Measurements from ENCODE around the gene CDC42SE1. TPM values are rescaled to one million over a fixed set of nuclear protein-coding genes. Genes with fewer than 3 reads are reported as not detected.

The CDC42SE1 gene
- 68.9 to 77.7 TPM (median 75.0 TPM) in 5 replicates for total RNA-seq (2022; extraction: Qiagen RNA extraction; ENCODE audit: low read depth)

GRCh38 chr1:151059109-151060006, at the start of gene CDC42SE1:
CDC42SE1 (minus strand) TSS chr1:151059622; CDS start chr1:151055730, 3,892 bp downstream.

GRCh38 chr1:151070474-151071276, 11.3 kb upstream of the CDC42SE1 start, which contains the start of gene GABPB2:
GABPB2 (plus strand) TSS chr1:151070761; CDS start chr1:151088190, 17,429 bp downstream.

DNA sequence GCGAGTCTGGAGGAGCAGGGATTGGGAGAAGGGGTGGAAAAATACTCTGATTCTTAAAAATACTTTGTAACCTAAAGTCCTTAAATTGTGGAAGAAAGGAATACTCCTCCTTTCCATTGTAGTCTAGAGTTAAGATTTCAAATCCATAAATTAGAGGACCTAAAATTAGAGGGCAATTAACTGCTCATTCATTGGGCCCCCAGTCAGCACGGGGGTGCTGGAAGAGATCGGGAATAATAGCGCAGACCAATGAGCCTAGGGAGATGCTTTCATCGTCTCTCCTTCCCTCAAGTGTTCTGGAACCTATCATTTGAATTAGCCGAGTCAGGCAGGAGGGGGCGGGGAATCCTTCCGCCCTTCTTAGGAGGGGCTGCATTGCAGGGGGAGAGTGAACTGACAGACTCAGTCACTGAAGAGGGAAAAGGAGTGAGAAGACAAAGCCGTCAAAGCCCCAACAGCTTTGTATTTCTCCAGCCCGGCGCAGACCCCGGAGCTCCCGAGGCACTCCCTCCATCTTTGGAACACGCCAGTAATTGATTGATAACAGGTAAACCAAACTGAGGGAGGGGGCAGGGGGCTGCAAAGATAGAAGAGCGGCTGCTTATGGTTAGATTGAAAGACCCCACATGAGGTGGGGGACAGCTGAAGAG, 710 bp upstream of the CDC42SE1 start, which contains the start of gene MLLT11:
TSS of gene MLLT11 (plus strand) at position 391 of the 650 bp plus-strand sequence. CDS start 6,828 bp downstream, outside the sequence.

DNA sequence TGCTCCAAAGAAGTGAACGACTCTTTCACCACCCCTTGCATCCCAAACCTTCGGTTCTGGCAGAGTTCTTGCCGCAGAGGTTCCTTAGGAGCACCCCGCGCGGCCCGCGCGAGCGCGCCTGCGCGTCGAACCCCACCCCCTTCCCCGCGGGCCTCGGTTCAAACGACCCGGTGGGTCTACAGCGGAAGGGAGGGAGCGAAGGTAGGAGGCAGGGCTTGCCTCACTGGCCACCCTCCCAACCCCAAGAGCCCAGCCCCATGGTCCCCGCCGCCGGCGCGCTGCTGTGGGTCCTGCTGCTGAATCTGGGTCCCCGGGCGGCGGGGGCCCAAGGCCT, 11.9 kb downstream of the CDC42SE1 start, which contains the start of gene C1orf56:
TSS of gene C1orf56 (plus strand) at position 161 of the 334 bp plus-strand sequence. CDS start at position 258, 97 bp downstream.

DNA sequence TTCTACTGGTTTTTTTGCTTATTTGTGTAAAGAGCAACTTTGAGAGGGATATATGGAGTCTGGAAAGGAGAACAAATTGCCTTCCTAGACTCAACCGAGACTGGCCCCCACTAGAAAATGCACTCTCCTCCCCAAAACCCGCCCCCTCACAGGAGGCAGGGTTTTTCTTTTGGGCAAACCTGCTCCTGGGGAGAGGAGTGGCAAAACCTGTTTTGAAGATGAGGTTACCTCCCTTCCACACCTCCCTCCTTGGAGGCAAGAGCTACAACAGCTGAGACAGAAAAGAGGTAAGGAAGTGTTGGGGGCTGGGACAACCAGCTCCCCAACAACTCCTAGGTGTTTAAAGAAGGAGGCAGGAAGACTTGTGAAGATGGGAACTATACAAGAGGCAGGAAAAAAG, 23.1 kb downstream of the CDC42SE1 start, which contains the start of gene BNIPL:
TSS of gene BNIPL (plus strand) at position 231 of the 400 bp plus-strand sequence. CDS start at position 371, 140 bp downstream.

DNA sequence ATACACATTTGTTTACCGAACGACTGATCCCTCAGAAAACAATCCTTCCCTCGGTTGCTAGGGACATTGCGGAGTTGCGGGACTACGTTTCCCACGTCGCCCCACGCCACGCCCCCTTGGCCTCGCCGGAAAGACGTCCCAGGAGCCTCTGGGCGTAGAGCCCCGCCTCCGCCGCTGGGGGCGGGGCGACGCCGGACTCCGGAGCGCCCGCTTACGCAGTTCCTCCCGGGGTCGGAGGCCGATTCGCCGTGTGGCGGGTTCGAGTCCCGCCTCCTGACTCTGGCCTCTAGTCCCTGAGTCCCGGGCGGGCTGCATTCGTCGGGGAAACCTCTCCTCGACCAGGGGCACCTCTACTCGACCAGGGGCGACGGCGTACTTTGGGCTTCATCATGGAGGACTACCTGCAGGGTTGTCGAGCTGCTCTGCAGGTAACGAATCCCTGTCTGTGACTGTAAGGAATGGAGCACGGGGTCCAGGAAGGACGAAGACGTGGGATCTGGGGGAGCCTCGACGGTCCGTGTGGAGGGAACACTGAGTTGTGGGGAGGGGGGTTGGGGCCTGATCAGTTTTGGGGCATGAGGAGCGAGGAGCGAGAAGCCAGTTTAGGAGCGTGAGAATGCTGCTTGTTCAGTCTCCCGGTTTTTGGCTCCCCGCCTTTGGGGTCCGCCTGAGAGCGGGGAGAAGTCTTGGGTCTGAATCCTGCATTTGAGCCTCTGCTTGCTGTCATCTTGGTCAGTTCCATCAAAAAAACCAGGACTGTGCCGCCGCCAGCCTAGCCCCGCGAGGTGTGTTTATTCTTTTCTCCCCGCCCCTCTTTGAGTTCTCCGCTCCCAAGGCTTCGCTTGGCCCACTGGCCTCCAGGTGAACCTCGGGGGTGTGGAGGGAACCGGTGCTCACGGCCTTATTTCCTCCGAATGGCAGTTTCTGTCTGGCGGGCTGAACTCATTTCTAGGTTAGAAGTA, 50.9 kb downstream of the CDC42SE1 start, which contains the start of gene PRUNE1:
TSS of gene PRUNE1 (plus strand) at position 206 of the 962 bp plus-strand sequence. CDS start at position 390, 184 bp downstream.

DNA sequence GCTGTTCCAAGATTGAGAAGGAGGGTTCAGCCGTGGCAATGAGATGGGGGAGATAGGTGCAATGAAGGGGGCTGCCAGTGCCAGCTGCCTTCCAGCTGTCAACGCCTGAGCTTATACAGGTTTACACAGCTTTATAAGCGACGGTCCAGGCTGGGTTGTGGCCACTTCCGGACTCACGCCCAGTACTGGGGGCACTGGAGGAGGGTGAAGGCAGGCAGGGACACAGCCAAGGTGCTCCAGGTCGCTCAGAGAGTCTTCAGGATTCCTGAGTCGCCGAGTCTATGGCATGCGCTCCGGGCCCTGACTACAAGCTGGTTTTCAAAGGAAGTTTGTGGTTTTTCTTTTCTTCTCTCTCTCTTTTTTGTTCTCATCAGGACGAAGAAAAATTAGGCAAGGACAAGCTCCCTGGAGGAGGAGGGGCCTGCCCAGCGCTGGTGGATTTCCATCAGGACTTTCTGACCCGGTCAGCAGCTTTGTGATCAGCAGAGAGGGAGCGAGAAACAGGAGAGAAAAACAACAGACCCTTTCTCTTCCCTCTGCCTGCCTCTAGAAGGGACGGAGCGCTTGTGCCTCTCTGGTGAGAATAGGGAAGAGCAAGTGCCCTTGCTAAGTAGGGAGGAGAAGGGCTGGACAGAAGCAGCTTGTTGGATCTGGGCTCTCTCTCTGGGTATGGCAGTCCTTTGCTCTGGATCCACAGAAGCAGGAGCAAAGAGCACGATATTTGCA, 52.9 kb downstream of the CDC42SE1 start, which contains the start of gene MINDY1:
TSS of gene MINDY1 (minus strand) at position 576 of the 726 bp plus-strand sequence. CDS start 4,285 bp downstream, outside the sequence.

Other genes with a start within 250 kb of the CDC42SE1 start
- gene ARNT, start 183.0 kb downstream of the CDC42SE1 start, total RNA-seq (2022; extraction: Qiagen RNA extraction; ENCODE audit: low read depth), result 9.9 to 13.0 TPM (median 12.7 TPM) in 5 replicates
- not detected in 5 replicates for gene CTXND2, start 172.5 kb downstream of the CDC42SE1 start, total RNA-seq (2022; extraction: Qiagen RNA extraction; ENCODE audit: low read depth)
- gene SETDB1, start 133.3 kb downstream of the CDC42SE1 start, total RNA-seq (2022; extraction: Qiagen RNA extraction; ENCODE audit: low read depth), result 22.9 to 24.6 TPM (median 23.6 TPM) in 5 replicates
- gene CERS2, start 84.8 kb downstream of the CDC42SE1 start, total RNA-seq (2022; extraction: Qiagen RNA extraction; ENCODE audit: low read depth), result 249 to 266 TPM (median 256 TPM) in 5 replicates
- gene ANXA9, start 77.3 kb downstream of the CDC42SE1 start, total RNA-seq (2022; extraction: Qiagen RNA extraction; ENCODE audit: low read depth), result 0.70 to 1.3 TPM (median 0.83 TPM) in 5 replicates
- 2.4 to 3.7 TPM (median 3.0 TPM) in 5 replicates for gene MINDY1, start 52.7 kb downstream of the CDC42SE1 start, total RNA-seq (2022; extraction: Qiagen RNA extraction; ENCODE audit: low read depth)
- gene PRUNE1, start 51.2 kb downstream of the CDC42SE1 start, total RNA-seq (2022; extraction: Qiagen RNA extraction; ENCODE audit: low read depth), result 12.4 to 16.7 TPM (median 14.9 TPM) in 5 replicates
- gene BNIPL, start 23.0 kb downstream of the CDC42SE1 start, total RNA-seq (2022; extraction: Qiagen RNA extraction; ENCODE audit: low read depth), result 0.09 to 0.12 TPM (median 0.11 TPM) in 4 of 5 replicates, not detected in the other
- 5.5 to 9.1 TPM (median 7.4 TPM) in 5 replicates for gene C1orf56, start 11.9 kb downstream of the CDC42SE1 start, total RNA-seq (2022; extraction: Qiagen RNA extraction; ENCODE audit: low read depth)
- 15.1 to 18.7 TPM (median 17.2 TPM) in 5 replicates for gene MLLT11, start 775 bp upstream of the CDC42SE1 start, total RNA-seq (2022; extraction: Qiagen RNA extraction; ENCODE audit: low read depth)
- gene GABPB2, start 11.1 kb upstream of the CDC42SE1 start, total RNA-seq (2022; extraction: Qiagen RNA extraction; ENCODE audit: low read depth), result 2.1 to 3.9 TPM (median 3.8 TPM) in 5 replicates
- gene SEMA6C, start 87.0 kb upstream of the CDC42SE1 start, total RNA-seq (2022; extraction: Qiagen RNA extraction; ENCODE audit: low read depth), result 1.0 to 3.0 TPM (median 1.9 TPM) in 5 replicates
- not detected in 5 replicates for gene TNFAIP8L2, start 97.0 kb upstream of the CDC42SE1 start, total RNA-seq (2022; extraction: Qiagen RNA extraction; ENCODE audit: low read depth)
- 5.5 to 9.9 TPM (median 5.7 TPM) in 5 replicates for gene LYSMD1, start 106.3 kb upstream of the CDC42SE1 start, total RNA-seq (2022; extraction: Qiagen RNA extraction; ENCODE audit: low read depth)
- 43.2 to 48.0 TPM (median 45.2 TPM) in 5 replicates for gene SCNM1, start 106.5 kb upstream of the CDC42SE1 start, total RNA-seq (2022; extraction: Qiagen RNA extraction; ENCODE audit: low read depth)
- gene TMOD4, start 116.4 kb upstream of the CDC42SE1 start, total RNA-seq (2022; extraction: Qiagen RNA extraction; ENCODE audit: low read depth), result 0.25 to 0.35 TPM in 2 of 5 replicates, not detected in the others
- 44.8 to 61.9 TPM (median 47.4 TPM) in 5 replicates for gene VPS72, start 130.6 kb upstream of the CDC42SE1 start, total RNA-seq (2022; extraction: Qiagen RNA extraction; ENCODE audit: low read depth)
- gene PIP5K1A, start 138.9 kb upstream of the CDC42SE1 start, total RNA-seq (2022; extraction: Qiagen RNA extraction; ENCODE audit: low read depth), result 41.8 to 52.4 TPM (median 45.2 TPM) in 5 replicates
- 165 to 226 TPM (median 194 TPM) in 5 replicates for gene PSMD4, start 195.1 kb upstream of the CDC42SE1 start, total RNA-seq (2022; extraction: Qiagen RNA extraction; ENCODE audit: low read depth)
- 13.1 to 15.6 TPM (median 14.6 TPM) in 5 replicates for gene ZNF687, start 222.7 kb upstream of the CDC42SE1 start, total RNA-seq (2022; extraction: Qiagen RNA extraction; ENCODE audit: low read depth)